NCI-H2196 (cell line): ENCODE data around the gene C9.
"Not testable (repeated sequence)": the region's sequence is repeated elsewhere in the genome, so short reads cannot be mapped to it uniquely, and the experiment has no call there.

ENCODE experiments used
- DNase-seq: peaks from one replicate; lab custom pipeline; 2025; ENCODE audit not compliant: unreplicated experiment; lab: John Stamatoyannopoulos, UW

The C9 gene

DNA sequence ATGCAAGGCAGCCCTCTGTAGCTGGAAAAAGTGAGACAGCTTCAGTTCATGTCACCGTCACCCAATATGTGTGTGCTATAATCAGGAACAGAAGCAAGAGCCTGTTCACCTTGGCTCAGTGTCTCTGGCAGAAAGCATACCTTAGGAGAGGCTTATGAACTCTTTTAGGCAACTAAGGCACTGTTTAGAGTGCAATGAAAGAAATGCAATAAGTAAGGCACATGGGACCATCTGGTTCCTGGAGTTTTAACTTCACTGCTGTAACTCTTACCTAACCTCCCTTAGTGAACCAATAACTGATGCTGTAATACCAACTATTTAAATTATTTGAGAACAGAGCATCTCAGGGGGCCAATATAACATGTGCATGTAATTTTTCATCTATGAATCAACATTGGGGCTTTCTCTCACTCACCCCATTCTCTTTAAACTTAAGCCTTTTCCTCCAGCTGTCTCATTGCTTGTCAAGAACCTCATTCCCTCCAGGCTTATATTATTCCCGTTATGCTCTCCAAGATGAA lies 32.4 kb downstream of the C9 start:
- no peak for DNase-seq

DNA sequence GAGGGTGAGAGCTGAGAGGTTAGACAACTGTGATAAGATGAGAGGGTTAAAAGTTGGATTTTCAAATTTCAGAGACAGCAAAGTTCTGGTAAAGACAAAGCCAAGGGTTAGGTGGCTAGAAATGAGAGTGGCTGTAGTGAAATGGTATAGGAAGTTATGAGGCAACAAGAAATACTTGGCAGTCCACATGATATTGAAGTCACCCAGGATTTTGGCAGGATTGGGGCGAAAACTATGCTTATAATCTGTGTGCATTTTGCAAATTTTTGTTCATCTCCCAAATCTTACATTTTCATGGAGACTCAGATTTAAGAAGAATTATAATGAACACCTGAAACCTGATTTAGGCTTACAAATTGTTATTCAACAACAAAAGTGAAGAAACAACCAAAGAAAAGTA lies 35.6 kb downstream of the C9 start:
- DNase-seq = no peak

DNA sequence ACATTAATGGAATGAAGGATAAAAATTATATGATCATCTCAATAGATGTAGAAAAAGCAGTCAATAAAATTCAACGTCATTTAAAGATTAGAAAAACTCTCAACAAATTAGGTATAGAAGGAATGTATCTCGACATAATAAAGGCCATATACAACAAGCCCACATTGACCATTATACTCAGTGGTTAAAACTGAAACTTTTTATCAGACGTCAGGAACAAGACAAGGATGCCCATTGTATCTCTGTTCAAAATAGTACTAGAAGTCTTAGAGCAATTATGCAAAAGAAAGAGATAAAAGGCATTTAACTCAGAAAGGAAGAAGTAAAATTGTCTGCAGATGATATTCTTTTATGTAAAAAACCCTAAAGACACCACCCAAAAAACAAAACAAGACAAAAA lies 40.8 kb downstream of the C9 start:
- no peak for DNase-seq

- DNase-seq = no peak
Observed at GRCh38 chr5:39319395-39319794, 44.9 kb downstream of the C9 start.

DNA sequence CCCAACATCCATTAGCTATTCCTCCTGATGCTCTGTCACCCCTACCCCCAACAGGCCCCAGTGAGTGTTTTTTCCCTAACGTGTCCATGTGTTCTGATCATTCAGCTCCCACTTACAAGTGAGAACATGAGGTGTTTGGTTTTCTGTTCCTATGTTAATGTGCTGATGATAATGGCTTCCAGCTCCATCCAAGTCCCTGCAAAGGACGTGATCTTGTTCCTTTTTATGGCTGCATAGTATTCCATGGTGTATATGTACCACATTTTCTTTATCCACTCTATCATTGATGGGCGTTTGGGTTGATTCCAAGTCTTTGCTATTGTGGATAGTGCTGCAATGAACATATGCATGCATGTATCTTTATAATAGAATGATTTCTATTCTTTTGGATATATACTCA lies 47.8 kb downstream of the C9 start:
- DNase-seq = not testable (repeated sequence)

DNA sequence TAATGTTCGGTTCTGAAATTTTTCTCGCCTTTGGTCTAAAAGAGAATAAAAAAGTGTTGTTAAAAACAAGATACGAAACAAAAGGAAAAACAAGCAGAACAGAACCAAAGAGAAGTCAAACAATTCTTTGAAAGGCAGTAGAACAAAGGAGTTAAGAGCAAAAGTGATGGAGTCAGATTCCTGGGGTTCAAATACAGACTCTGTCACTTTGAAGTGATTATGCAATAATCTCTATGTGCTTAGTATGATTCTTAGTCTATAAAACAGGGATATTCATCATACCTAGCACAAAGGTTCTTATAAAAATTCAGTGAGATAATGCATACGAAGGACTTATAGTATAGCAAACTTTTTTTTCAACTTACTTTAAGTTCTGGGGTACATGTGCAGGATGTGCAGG lies 48.3 kb downstream of the C9 start:
- DNase-seq = no peak

DNA sequence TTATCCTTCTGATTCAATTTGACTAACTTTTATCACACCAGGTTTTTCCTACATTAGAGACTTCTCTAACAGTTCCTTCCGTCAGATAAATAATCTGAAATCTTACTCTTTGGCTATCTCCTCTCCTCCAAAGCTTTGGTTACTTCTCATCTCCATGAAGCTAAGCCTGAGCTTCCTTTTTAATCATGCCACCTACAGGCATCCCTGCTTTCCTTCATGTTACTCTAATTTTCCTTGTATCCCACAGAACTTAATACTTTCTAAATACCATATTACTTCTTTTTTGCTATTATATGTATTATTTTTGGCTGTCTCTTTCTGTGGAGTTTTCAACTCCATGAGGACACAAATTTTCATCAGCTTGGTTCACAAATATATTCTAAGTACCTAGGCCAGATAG lies 49.7 kb downstream of the C9 start:
- no peak for DNase-seq

DNA sequence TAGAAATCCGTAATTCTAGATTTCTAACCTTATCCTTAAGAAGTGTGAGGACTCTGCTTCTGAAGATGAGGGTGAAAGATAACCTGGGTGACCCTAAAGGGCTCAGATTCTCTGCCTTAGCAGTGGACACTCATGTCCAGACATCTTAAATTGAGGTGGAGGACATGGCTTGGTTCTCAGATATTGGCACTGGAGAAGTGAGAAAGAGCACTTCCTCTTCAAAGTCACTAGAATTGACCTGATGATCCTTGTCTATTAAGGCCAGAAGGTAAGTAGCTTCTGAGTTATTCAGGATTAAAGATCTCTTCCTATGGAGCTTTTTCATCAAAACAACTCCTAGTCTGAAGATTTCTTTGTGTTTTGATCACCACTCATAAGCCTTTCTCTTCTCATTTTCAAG lies 54.8 kb downstream of the C9 start:
- no peak for DNase-seq

DNA sequence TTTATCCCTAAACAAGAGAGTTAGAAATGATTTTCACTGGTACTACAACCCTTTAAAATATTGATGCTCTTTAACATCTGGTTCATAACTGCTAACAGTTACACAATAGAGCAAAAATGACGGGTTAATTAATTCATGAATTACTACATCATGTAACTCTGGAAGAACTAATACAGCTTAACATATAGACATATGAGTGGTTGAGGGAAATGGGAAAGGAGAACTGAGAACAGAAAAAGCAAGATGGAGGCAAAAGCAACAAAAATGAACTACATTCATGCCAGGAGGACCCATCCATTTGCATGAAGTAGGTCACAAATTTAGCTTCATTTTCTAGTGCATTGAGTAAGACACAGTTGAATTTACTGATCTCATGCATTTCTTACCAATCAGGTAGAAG lies 61.8 kb downstream of the C9 start:
- DNase-seq = no peak

DNA sequence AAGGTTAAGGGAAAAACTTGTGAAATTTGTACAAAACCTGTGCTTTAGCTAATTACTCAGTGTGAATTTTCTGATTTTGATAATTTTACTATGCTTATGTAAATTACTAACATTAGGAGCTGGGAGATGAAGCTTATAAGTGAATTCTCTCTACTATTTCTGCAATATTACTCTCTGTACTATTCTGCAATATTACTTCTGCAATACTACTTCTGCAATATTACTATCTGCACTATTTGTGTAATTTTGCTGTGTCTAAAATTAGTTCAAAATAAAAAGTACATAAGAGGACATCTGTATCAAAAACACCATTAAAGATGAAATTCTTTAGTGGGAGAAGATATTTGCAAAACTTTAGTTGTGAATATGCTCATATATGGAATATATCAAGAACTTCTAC lies 62.9 kb downstream of the C9 start:
- no peak for DNase-seq

DNA sequence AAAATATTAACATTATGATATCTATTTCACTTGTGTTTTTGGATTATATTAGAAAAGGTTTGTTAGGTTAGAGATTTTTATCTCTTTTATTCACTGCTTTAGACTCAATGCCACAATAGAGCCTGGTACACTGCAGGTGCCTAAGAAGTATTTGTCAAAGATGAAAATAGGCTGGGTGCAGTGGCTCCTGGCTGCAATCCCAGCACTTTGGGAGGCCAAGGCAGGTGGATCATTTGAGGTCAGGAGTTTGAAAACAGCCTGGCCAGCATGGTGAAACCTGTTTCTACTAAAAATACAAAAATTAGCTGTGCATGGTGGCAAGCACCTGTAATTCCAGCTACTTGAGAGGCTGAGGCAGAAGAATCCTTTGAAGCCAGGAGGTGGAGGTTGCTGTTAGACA lies 64.3 kb downstream of the C9 start:
- DNase-seq = no peak

DNA sequence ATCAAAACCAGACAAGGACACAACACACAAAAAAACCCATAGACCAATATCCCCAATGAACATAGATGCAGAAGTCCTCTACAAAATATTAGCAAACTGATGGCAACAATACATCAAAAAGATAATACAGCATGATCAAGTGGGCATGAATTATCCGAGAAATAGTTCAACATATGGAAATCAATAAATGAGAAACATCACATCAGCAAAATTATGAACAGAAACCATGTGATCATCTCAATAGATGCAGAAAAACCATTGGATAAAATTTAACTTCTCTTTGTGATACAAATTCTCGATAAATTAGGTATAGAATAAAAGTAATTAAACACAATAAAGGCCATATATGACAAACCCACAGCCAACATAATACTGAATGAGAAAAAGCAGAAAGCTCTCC lies 69.6 kb downstream of the C9 start:
- no peak for DNase-seq

DNA sequence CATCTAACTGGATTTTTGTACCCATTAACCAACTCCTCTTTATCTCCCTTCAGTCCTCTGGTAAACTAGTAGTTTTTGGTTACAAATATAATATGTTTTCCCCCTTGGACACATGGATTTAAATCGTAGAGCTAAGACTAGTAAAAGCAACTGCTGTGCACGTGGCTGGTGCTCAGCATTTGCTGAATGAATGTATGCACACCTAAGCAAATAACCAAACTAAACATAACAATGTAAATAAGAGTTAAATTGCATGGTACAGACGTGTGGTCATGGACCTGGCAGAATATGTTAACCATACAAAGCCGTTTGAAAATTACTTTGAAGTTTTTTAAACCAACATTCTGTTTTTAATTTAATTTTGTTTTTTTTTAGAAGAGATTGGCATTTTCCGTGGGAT lies 79.7 kb downstream of the C9 start:
- DNase-seq = no peak

- DNase-seq = no peak
Observed at GRCh38 chr5:39283231-39283818, 81.0 kb downstream of the C9 start.

DNA sequence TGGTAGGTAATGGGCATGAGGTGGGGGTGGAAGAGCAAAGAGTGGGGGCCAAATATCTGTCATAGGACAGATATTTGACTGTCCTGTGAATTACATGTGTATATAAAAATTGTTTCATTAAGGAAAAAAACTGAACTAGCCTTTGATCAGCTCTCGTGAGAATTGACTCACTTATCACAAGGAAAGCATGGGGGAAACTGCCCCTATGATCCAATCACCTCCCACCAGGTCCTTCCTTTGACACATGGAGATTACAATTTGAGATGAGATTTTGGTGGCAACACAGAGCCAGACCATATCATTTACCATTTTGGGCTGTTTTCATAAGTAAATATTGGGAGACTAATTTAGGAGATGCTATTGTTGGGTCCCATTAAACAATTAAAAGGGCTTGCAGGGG lies 81.7 kb downstream of the C9 start:
- DNase-seq = no peak

DNA sequence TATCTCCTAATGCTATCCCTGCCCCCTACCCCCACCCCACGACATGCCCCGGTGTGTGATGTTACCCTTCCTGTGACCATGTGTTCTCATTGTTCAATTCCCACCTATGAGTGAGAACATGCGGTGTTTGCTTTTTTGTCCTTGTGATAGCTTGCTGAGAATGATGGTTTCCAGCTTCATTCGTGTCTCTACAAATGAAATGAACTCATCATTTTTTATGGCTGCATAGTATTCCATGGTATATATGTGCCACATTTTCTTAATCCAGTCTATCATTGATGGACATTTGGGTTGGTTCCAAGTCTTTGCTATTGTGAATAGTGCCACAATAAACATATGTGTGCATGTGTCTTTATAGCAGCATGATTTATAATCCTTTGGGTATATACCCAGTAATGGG lies 88.4 kb downstream of the C9 start:
- not testable (repeated sequence) for DNase-seq

GRCh38 chr5:39274398-39275085 lies 89.8 kb downstream of the C9 start:
- DNase-seq = no peak

DNA sequence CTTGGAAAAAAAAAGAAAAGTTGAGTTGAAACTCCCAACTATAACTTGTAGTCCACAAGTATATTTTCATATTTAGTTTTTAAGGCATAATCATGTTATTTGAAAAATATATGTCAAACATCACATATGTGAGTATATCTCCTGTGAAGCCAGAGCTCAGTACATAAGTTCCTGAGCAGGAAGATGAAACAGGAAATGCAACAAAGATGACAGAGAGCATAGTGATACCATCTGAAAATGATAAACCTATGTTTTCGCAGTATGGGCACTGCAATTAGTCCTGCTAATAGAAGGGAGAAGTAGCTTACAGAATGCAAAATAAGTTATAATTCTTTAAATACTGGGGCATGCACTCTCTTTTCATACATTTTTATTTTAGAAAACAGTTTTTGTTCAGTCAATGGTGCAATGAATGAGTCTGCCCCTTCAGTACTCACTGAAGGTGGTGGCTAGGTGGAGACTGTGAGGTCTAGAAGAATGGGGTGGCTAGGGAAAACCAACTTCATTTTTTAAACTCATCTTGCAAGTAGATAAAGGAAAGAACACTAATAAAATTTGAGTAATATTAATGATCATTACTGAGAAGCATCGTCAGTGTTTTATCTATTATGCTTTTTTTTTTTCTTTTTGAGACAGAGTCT lies 90.9 kb downstream of the C9 start:
- DNase-seq = no peak

GRCh38 chr5:39272869-39273231 lies 91.4 kb downstream of the C9 start:
- not testable (repeated sequence) for DNase-seq

DNA sequence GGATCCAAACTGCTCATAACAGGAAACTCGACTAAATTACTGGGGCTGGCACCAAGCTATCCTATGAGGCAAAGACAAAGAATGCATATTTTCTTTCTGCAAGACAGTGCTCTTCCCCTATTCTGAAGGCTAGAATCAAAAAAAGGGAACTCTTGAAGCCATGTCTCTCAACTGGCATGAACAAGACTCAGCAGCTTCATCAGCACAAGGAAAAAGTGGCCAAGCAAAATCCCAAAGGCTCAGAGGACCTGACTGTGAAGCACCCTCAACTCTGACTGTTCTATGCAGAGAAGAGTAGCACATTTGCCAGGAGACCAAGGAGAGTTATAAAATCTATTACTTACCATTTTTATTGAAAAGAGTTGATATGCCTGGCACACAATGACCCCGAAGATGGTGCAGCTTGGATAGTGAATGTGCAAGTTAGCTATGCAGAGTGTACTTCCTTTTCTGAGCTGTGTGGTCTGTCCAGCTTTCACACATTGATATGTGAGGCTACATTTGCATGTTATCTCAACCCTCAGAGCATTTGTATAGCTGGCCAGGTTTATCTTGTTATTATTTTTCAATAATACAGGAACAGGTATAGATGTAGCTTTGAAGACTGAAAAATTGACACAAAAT lies 94.0 kb downstream of the C9 start:
- no peak for DNase-seq

- DNase-seq = no peak
Observed at GRCh38 chr5:39267186-39267585, 97.1 kb downstream of the C9 start.

DNA sequence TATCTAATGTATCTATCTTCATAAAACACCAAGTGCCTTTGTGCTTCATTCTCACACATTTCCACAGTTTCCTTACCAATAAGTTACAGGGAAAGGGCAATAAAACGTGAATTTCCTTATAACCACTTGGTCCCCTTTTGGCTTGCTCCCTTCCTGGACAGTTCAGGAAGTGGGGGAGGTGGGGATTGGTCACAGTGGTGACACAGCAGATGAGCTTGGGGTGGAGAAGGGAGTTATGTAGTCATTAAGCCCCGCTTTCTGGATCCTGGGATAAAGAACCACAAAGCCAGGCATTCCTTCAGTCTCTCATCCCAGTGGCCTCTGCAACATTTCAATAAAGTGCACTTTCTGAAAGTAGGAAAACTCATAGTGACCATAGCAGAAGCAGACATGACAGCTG lies 97.9 kb downstream of the C9 start:
- no peak for DNase-seq
